Upper lobe of left lung (tissue), 6 donors: Measurements from ENCODE around the gene BGLAP. TPM values are rescaled to one million over a fixed set of nuclear protein-coding genes. Genes with fewer than 3 reads are reported as not detected.

Experiments used
- ATAC-seq, 2 donors: fragments of 200-7000 bp; cut with Tn5 transposase; one replicate each; pipeline ENCODE4 v1.9.1; 2022; ENCODE audit warnings: mild to moderate bottlenecking in 2 of 2, moderate library complexity in 2 of 2; ENCODE audit not compliant: low FRiP score in 2 of 2
- DNase-seq, 2 donors: peaks; one replicate each; pipeline ENCODE4 v3.0.0-alpha.2; 2019 to 2020
- H3K27ac ChIP-seq, 4 donors: fragments of 200-600 bp; sonication (generic); one replicate each; pipeline ENCODE4 v1.5.1; 2016 to 2019
- H3K27me3 ChIP-seq, 4 donors: fragments of 200-600 bp; sonication (generic); one replicate each; pipeline ENCODE4 v1.5.1; 2017 to 2019
- H3K36me3 ChIP-seq, 4 donors: fragments of 200-600 bp; sonication (generic); one replicate each; pipeline ENCODE4 v1.5.1; 2016 to 2019
- H3K4me1 ChIP-seq, 4 donors: fragments of 200-600 bp; sonication (generic); one replicate each; pipeline ENCODE4 v1.5.1; 2018 to 2019
- H3K4me3 ChIP-seq, 4 donors: fragments of 200-600 bp; sonication (generic); one replicate each; pipeline ENCODE4 v1.5.1; 2017 to 2019; ENCODE audit warnings: mild to moderate bottlenecking in 2 of 4, moderate library complexity in 1 of 4
- H3K9me3 ChIP-seq, 4 donors: fragments of 200-600 bp; sonication (generic); one replicate each; pipeline ENCODE4 v1.5.1; 2018 to 2019
- EP300 ChIP-seq, 4 donors: sonication (generic); formaldehyde crosslinking; IDR thresholded peaks; one replicate each; pipeline ENCODE4 v1.5.1; 2017; ENCODE audit warnings: antibody characterized with exemption in 4 of 4, control low read depth in 2 of 4
- POLR2A ChIP-seq, 4 donors: fragments of 450-650 bp; IDR thresholded peaks; one replicate each; pipeline ENCODE4 v1.5.1; 2016 to 2017; ENCODE audit warnings: antibody characterized with exemption in 4 of 4, mild to moderate bottlenecking in 2 of 4
- POLR2AphosphoS5 ChIP-seq, 2 donors: sonication (generic); formaldehyde crosslinking; IDR thresholded peaks; one replicate each; pipeline ENCODE4 v1.5.1; 2017; ENCODE audit warnings: antibody characterized with exemption in 2 of 2
- WGBS, 2 donors: methylation state at CpG; one replicate each; pipeline ENCODE4 v1.1.5; 2017 to 2018; 5-methylcytosine and 5-hydroxymethylcytosine counted together
- total RNA-seq, 6 donors: library from RNA; depleted of rRNA in 4 of 6; stranded (reverse); fragments of >200 nt in 4 of 6; gene quantifications; one replicate each; pipeline versions ENCODE4 v1.1.0 to v1.2.1, GENCODE V29; 2016 to 2021
- TF ChIP-seq, protein P1 (sequence below), 6 experiments: fragments of 450-650 bp in 4 of 6; fragments of 200-600 bp in 2 of 6; sonication (generic) in 2 of 6; IDR thresholded peaks; one replicate each; pipeline ENCODE4 v1.5.1; 2016 to 2019; ENCODE audit warnings: antibody characterized with exemption in 6 of 6
- donor health status: DM: no; HTN: no; CAD: no; lungs with moderate emphysema.
- donor health status: DM: no; HTN: yes; CAD: no; lungs with severe emphysema.

The BGLAP gene
- total RNA-seq, 6 donors from 2014 or later = 0.69 to 31.4 (median 1.9) TPM; not detected in 1

DNA sequence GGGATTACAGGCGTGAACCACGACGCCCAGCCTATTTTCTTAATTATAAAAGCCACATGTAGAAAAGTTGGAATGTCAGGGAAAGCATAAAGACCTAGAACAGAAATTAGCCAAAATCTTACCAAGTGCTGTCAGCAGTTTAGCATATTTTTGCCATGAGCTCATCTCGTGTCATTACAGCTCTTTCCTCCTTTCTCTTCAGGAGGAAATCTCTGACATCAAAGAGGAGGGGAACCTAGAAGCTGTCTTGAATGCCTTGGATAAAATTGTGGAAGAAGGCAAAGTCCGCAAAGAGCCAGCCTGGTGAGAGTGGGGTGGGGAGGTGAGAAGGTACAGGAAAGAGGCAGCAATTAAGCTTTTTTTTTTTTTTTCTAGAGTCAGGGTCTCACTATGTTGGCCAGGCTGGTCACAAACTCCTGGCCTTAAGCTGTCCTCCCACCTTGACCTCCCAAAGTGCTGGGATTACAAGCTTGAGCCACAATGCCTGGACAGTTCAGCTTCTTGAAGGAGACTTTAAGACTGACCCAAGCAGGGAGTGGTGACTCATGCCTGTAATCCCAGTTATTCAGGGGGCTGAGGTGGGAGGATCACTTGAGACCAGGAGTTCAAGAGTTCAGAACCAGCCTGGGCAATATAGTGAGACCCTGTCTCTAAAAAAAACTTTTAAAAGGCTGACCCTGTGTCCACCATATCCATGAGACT lies 8.4 kb upstream of the BGLAP start:
- DNase-seq = no peak
- TF ChIP-seq EP300 (IDR thresholded peaks at IDR 0.05) = no peak
- no peak for TF ChIP-seq POLR2AphosphoS5 (IDR thresholded peaks at IDR 0.05)
- TF ChIP-seq, protein P1, sequence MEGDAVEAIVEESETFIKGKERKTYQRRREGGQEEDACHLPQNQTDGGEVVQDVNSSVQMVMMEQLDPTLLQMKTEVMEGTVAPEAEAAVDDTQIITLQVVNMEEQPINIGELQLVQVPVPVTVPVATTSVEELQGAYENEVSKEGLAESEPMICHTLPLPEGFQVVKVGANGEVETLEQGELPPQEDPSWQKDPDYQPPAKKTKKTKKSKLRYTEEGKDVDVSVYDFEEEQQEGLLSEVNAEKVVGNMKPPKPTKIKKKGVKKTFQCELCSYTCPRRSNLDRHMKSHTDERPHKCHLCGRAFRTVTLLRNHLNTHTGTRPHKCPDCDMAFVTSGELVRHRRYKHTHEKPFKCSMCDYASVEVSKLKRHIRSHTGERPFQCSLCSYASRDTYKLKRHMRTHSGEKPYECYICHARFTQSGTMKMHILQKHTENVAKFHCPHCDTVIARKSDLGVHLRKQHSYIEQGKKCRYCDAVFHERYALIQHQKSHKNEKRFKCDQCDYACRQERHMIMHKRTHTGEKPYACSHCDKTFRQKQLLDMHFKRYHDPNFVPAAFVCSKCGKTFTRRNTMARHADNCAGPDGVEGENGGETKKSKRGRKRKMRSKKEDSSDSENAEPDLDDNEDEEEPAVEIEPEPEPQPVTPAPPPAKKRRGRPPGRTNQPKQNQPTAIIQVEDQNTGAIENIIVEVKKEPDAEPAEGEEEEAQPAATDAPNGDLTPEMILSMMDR (IDR thresholded peaks at IDR 0.05) = no peak
- ATAC-seq = peak in 1 of 2 donors; percentile 44
- no peaks in the 10 kb centered on the region for H3K4me1 ChIP-seq
- peaks cover 38 to 54% (median 46%) of the 10 kb centered on the region in 4 donors for H3K36me3 ChIP-seq
- WGBS, 2 donors = 92 to 93% methylated on average over 5 of the region's 5 CpGs
- H3K27me3 ChIP-seq = no peaks in the 10 kb centered on the region
- no peak overlapping the region for H3K4me3 ChIP-seq
- H3K9me3 ChIP-seq = no peaks in the 10 kb centered on the region
- no peak overlapping the region for H3K27ac ChIP-seq

DNA sequence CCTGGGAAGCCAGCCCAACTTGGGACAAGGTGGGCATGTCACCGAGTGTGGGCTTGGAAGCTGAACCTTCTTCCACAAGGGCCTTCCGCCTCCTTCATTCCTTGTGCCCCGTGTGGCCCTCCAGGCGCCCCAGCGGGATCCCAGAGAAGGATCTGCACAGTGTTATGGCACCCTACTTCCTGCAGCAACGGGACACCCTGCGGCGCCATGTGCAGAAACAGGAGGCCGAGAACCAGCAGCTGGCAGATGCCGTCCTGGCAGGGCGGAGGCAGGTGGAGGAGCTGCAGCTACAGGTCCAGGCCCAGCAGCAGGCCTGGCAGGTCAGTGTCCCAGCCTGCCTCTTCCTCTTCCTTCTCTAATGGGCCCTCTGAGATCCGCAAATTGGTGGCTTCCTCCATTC lies 5.8 kb upstream of the BGLAP start:
- peaks cover 43 to 70% (median 60%) of the 10 kb centered on the region in 4 donors for H3K36me3 ChIP-seq
- WGBS, 2 donors = 89 to 94% methylated on average over 5 to 12 of the region's 12 CpGs
- TF ChIP-seq POLR2AphosphoS5 (IDR thresholded peaks at IDR 0.05) = no peak
- no peak for TF ChIP-seq POLR2A (IDR thresholded peaks at IDR 0.05)
- TF ChIP-seq, protein P1 (IDR thresholded peaks at IDR 0.05) = no peak
- TF ChIP-seq EP300 (IDR thresholded peaks at IDR 0.05) = no peak

DNA sequence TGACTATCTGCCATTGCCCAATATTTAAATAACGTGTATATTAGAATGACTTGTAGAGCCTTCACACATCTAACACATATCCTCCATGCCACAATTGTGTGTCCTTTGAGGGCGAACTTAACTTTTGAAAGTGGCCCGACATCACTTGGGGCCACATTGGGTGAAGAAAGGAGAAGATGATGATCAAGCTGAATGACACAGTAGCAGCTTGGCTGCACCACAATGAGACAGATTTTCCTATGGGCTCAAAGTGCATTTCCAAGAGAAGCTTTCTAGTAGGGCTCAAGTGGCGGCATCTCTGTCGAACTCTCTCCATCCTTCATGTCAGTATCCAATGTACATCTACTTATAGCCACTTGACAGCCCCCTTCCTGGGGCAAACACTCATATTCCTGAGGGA lies 3.7 kb upstream of the BGLAP start:
- ATAC-seq = no peak
- H3K27me3 ChIP-seq = no peaks in the 10 kb centered on the region
- no peak overlapping the region for H3K27ac ChIP-seq
- no peaks in the 10 kb centered on the region for H3K9me3 ChIP-seq
- WGBS, 2 donors = 89 to 94% methylated on average over 5 of the region's 5 CpGs
- TF ChIP-seq POLR2A (IDR thresholded peaks at IDR 0.05) (no peak), EP300 (IDR thresholded peaks at IDR 0.05) (no peak), POLR2AphosphoS5 (IDR thresholded peaks at IDR 0.05) (no peak)
- TF ChIP-seq, protein P1 (IDR thresholded peaks at IDR 0.05) = no peak
- no peaks in the 10 kb centered on the region for H3K4me1 ChIP-seq
- no peak for DNase-seq
- no peak overlapping the region for H3K4me3 ChIP-seq
- H3K36me3 ChIP-seq = peaks cover 43 to 80% (median 64%) of the 10 kb centered on the region in 4 donors

More for the DNA sequence above, 5.8 kb upstream of the BGLAP start:
- Histone ChIP-seq H3K9me3 (no peaks in the 10 kb centered on the region), H3K4me1 (no peaks in the 10 kb centered on the region), H3K4me3 (no peak overlapping the region), H3K27me3 (no peaks in the 10 kb centered on the region), H3K27ac (no peak overlapping the region)
- ATAC-seq (no peak), DNase-seq (no peak)

DNA sequence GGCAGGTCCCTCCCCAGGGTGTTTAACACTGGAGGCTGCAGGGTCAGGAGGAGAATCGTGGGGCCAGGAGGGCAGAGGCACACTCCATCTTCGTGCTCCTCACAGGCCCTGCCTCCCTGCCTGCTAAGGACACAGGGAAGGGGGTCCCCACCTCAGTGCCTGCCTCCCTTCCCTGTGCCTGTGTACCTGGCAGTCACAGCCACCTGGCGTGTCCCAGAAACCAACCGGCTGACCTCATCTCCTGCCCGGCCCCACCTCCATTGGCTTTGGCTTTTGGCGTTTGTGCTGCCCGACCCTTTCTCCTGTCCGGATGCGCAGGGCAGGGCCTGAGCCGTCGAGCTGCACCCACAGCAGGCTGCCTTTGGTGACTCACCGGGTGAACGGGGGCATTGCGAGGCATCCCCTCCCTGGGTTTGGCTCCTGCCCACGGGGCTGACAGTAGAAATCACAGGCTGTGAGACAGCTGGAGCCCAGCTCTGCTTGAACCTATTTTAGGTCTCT lies 623 bp upstream of the BGLAP start:
- no peak for TF ChIP-seq POLR2A (IDR thresholded peaks at IDR 0.05)
- TF ChIP-seq EP300 (IDR thresholded peaks at IDR 0.05) = no peak
- TF ChIP-seq, protein P1 (IDR thresholded peaks at IDR 0.05) = no peak
- no peak for TF ChIP-seq POLR2AphosphoS5 (IDR thresholded peaks at IDR 0.05)
- no peak for DNase-seq
- Histone ChIP-seq H3K27ac (no peak overlapping the region), H3K4me1 (peaks cover 9 to 16% (median 15%) of the 10 kb centered on the region in 4 donors), H3K36me3 (peaks cover 25 to 60% (median 39%) of the 10 kb centered on the region in 4 donors), H3K9me3 (no peaks in the 10 kb centered on the region), H3K4me3 (no peak overlapping the region), H3K27me3 (peaks cover 0 to 8% (median 0%) of the 10 kb centered on the region in 4 donors)
- ATAC-seq = no peak
- 59 to 69% methylated on average over 13 to 15 of the region's 15 CpGs for WGBS, 2 donors
